NCI-H526 treated with DMSO at 0.1 percent for 48 hours (cell line): Measurements from ENCODE around the gene RCL1.

Experiments
- DNase-seq: peaks from one replicate; lab custom pipeline; 2025; lab: John Stamatoyannopoulos, UW

Gene RCL1

DNA sequence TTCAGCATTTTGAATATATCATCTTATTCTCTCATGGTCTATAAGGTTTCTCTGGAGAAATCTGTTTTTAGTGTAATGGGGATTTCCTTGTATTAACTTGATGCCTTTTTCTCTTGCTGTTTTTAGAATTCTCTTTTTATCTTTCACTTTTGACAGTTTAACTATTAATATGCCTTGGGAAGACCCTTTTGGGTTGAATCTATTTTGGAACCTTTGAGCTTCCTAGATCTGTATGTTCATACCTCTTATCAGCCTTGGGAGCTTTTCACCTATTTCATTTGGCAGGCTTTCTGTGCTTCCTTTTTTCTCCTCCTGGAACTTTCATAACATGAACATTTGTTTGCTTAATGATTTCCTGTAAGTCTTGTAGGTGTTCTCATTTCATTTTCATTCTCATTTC is 22.2 kb downstream of the RCL1 start:
- no peak for DNase-seq

DNA sequence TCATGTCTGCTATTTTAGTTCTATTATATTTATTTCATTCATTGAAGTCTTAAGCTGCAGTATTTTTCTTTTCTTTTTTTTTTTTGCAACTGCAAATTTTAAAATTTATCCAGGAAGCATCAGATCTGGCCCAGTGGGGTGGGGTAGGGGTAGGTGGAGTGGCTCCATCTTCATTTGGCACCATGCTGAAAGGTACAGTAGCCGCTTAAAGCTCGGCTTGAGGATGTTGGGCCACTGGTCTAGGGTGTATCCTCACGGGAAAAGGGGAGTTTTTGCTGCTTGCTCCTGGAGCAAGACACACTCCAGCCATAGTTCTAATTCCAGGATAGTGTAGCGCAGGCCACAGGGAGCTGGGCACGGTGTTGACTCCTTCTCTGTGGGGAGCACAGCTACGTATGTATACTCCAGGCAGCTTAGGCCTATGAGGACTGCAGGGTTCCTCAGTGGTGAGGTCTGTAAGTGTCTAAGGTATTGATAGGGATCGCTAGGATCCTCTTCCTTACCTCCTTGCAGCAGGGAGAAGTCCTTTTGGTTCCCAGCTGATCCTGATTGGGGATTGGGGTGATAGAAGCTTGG is 22.7 kb downstream of the RCL1 start:
- DNase-seq = no peak

DNA sequence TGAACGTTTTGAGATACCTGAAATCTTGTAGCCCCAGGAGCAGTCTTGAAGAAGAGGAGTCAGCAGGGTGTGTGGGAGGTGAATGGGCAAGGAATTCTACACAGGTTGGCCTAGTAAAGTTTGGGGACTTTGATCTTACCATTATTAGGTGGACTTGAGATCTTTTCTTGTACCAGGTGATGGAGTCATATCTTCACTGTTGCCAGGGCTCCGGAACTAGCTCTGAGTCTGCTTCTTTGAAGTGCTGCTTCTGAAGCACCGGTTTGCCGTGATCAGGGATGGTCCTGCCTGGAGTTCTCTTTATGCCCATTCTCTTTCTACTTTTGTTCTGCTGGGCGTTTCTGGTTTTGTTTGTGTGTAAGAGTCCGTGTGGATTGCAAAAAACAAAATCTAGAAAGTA is 27.4 kb downstream of the RCL1 start:
- DNase-seq = no peak

DNA sequence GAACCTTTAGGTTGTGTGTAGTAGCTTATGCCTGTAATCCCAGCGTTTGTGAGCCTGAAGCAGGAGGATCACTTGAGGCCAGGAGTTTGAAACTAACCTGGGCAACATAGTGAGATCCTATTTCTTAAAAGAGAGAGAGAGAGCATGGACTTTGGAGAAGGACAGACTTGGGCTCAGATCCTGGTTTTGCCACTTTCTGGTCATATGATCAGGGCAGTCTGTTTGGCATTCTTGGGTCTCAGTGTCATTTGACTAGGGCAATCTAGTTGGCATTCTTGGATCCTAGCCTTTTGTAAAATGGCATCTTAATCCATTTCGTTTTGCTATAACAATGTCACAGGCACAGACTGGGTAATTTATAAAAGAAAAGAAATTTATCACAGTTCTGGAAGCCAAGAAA is 28.4 kb downstream of the RCL1 start:
- DNase-seq = no peak

GRCh38 chr9:4822057-4822456 is 29.3 kb downstream of the RCL1 start:
- no peak for DNase-seq

DNA sequence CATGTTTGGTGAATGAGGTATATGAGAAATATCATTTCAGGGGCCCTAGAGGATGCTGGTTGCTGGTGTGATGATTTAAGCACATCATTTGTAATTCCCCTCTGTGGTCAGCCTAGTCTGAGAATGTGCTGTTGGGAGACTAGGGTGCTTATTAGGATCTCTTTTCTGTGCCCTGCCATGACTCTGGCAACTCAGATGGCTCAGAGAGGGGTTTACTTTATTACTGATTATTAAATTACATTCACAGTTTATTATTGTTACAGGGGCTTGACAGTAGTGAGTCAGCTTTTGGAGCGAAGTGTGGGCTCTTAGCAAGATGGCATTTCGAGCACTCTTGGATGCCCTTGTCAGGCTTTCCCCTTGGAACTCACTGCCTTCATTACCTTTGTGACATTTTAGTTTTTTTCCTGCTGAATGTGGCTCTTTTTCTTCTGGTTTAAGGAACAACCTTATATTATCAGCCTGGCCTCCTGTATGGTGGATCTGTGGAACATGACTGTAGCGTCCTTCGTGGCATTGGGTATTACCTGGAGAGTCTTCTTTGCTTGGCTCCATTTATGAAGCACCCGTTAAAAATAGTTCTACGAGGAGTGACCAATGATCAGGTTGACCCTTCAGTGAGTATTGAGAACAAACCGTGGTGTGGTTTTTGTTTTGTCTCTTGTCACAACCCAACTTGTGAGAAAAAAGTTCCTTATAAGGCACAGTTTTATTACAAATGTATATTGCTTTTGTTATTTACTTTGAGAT is 33.8 kb downstream of the RCL1 start:
- no peak for DNase-seq

DNA sequence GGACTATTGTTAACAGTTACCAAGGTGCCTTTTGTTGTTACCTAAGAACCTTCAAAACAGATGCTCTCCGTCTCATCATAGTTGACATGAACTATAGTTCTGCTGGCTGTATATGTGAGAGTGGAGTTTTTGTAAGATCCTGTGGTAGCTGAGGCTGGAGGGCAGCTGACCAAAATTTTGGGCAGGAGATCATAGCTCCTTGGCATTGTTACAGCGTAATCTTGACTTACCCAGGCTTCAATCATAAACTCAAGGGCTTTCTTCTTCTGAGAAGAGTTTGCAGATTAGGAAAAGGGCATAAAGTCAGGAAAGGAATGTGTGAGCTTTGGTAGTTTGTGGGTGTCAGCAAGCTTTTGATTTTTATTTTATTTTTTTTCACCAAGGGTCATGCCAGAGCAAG is 34.5 kb downstream of the RCL1 start:
- DNase-seq = no peak

GRCh38 chr9:4828761-4829160 is 36.0 kb downstream of the RCL1 start:
- DNase-seq = no peak

- no peak for DNase-seq
These were observed 37.2 kb downstream of the RCL1 start for GRCh38 chr9:4829969-4830368.

DNA sequence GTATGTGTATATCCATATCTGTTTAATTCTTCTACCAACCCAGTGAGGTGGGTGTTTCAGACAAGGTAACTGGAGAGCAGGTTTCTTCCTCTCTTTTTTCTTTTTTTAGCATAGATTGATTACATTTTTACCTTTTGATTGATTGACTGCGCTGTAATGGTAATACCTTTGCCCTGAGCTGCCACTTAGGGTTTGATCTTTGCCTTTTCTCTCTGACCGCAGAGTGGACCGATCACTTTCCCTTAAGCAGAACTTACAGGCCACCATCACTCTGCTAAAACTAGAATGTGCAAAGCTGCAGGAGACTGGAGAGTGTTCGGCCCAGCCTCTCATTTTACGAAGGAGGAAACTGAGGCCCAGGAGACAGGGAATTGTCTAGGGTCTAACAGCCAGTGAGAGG is 38.0 kb downstream of the RCL1 start:
- DNase-seq = no peak

- no peak for DNase-seq
These were observed 38.4 kb downstream of the RCL1 start for GRCh38 chr9:4831119-4831518.

GRCh38 chr9:4831944-4832343 is 39.2 kb downstream of the RCL1 start:
- DNase-seq = no peak

- no peak for DNase-seq
These were observed 40.2 kb downstream of the RCL1 start for GRCh38 chr9:4832786-4833579.

DNA sequence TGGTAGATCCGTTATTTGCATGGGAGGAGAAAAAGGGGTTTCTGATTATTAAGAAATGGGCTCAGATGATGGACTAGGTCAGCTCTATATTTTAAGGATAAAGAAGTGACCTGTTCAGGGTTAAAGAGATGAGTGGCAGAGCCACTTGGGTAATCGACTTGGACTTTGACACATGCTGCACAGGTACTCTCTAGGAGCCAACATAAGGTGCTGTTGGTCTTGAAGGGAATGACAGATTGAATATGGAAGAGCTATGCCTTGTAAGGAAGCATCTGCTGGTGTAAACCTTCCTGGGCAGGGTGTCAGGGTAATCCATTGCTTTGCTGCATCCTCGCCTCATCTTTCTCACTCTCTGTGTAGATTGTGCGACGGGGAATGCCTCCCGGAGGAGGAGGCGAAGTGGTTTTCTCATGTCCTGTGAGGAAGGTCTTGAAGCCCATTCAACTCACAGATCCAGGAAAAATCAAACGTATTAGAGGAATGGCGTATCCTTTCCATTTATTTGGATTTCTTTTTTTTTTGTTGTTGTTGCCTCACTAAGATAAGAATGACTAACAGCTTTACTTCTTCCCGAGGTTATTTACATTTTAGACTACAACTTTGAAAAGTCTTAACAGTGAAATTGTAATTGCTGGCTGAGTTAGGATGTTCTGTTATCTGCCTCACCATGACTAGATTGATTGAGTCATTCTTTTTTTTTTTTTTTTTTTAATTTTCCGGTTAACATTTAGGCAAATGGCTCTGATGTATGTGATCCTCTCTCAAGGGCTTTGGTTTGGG is 41.2 kb downstream of the RCL1 start:
- DNase-seq = no peak

DNA sequence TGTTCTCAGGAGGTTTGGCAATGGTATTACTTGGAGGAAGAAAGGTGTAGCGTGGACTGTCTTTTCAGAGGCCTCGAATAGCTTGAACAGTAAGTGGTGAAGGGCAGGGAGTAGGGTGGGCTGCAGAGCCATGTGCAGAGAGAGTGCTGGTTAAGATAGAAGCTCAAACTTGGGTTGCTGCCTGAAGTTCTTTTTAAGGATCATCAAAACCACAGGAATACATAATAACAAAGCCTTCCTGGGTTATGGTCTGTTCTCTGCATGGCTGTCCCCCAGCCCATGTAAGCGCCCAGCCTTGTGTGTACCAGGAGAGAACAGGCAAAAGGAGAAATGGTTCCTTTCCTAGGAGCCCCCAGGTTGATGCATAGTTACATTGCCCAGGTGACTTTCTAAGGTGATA is 43.9 kb downstream of the RCL1 start:
- no peak for DNase-seq

GRCh38 chr9:4837261-4838188 is 44.8 kb downstream of the RCL1 start:
- no peak for DNase-seq

DNA sequence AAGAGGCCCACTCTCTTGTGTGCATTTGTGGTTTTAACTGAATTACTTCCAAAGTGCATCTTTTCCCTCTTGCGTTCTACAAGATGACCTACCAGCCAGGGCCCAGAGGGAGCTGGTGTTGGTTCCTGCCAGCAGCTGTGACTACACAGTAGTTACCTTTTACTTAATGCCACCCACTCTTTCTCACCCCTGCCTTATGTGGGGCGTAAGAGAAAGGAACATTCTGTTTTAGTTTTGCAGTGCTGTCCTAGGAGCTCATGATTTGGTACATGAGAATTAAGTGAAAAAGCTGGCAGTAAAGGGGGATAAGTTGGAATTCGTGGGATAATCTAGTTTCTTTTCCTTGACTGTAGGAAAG is 45.4 kb downstream of the RCL1 start:
- DNase-seq = no peak

DNA sequence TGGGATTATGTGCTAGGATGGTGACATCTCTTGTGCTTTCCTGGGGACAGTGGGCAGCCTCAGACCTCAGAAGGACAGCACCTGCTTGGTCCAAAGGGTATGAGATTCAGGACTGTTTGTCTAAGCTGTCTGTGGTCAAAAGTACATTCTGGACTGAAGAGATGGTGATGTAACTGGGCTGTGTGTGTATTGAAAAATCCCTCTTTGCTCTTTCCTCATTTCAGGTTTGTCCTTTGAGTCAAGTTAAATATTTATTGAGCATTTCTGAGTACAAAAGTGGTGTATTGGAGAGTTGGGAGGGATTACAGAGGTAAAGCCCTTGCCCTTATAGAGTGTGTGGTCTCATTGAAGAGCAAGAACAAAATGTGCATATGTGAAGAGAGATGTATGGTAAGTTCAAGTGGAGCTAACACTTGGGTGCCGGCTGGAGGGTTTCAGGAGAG is 46.7 kb downstream of the RCL1 start:
- DNase-seq = no peak

GRCh38 chr9:4840018-4840417 is 47.3 kb downstream of the RCL1 start:
- no peak for DNase-seq

DNA sequence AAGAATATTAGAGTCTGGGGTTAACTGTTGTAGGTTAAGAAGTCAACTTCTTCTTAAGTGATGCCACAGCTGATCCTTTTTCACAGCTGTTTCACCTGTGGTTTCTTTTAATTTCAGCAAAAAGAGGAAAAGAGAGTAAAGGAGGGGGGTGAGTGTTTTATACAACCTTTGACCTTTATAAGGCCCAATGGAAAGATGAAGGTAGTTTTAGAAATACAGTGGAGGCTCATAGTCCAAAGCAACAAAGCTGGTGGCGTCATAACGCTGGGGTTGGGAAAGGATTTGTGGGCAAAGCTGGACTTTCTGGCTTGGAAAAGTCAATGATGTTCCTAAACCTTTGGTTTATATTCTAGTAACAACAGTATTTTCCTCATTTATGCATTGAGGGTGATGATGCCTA is 49.5 kb downstream of the RCL1 start:
- DNase-seq = no peak

DNA sequence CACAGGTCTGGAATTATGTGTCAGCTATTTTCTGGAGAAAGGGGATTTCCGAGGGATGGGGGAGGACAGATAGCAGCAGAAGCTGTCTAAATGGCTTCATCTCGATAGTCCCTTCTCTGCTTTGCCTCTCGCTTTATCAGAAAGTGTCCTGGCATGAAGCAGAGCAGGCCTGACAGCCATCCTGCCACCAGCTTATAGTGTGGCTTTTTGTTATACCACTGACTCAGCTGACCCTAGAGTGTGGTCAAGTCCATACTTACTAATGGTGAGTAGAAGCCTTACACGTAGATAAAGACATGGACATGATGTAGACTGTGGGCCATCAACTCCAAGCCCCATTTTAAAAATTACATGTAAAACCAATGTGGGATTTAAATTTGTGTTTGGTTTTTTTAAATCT is 50.0 kb downstream of the RCL1 start:
- no peak for DNase-seq
